Heart right ventricle (tissue), 16 donors: Measurements from ENCODE around the gene EIF2D. TPM values are rescaled to one million over a fixed set of nuclear protein-coding genes. Genes with fewer than 3 reads are reported as not detected.

Experiments
- ATAC-seq, 8 donors: fragments of 200-7000 bp; cut with Tn5 transposase; one replicate each; pipeline ENCODE4 v1.9.1; 2020; ENCODE audit warnings: mild to moderate bottlenecking in 8 of 8, moderate library complexity in 8 of 8, moderate number of reproducible peaks in 1 of 8
- DNase-seq, 2 donors: peaks; one replicate each; pipeline ENCODE4 v3.0.0-alpha.2; 2020
- H3K27ac ChIP-seq, 10 donors: fragments of 200-600 bp; sonication (generic) in 2 of 10; one replicate each; pipeline versions ENCODE4 v1.5.0 to v1.8.0; 2020 to 2022; ENCODE audit warnings: mild to moderate bottlenecking in 3 of 10
- H3K27me3 ChIP-seq, 7 donors: fragments of 200-600 bp; one replicate each; pipeline ENCODE4 v1.8.0; 2021 to 2022; ENCODE audit warnings: mild to moderate bottlenecking in 2 of 7
- H3K36me3 ChIP-seq, 9 donors: fragments of 200-600 bp; sonication (generic) in 1 of 9; one replicate each; pipeline versions ENCODE4 v1.5.0 to v1.8.0; 2020 to 2022; ENCODE audit warnings: mild to moderate bottlenecking in 2 of 9
- H3K4me1 ChIP-seq, 9 donors: fragments of 200-600 bp; sonication (generic) in 1 of 9; one replicate each; pipeline versions ENCODE4 v1.5.0 to v1.8.0; 2020 to 2022; ENCODE audit warnings: mild to moderate bottlenecking in 4 of 9
- H3K4me3 ChIP-seq, 10 donors: fragments of 200-600 bp; sonication (generic) in 2 of 10; one replicate each; pipeline versions ENCODE4 v1.5.0 to v1.8.0; 2020 to 2022; ENCODE audit warnings: mild to moderate bottlenecking in 7 of 10, moderate library complexity in 2 of 10
- H3K9me3 ChIP-seq, 11 donors: fragments of 200-600 bp in 10 of 11; sonication (generic) in 2 of 11; one replicate each; pipeline versions ENCODE4 v1.5.0 to v1.8.0; 2013 to 2022; ENCODE audit warnings: mild to moderate bottlenecking in 2 of 11, control low read depth in 1 of 11, moderate library complexity in 1 of 11
- WGBS, 2 donors: extraction: QIAGEN DNeasy Blood & Tissue Kit; methylation state at CpG; one replicate each; pipeline ENCODE4 v1.1.7; 2013; ENCODE audit warnings: inconsistent platforms in 1 of 2; 5-methylcytosine and 5-hydroxymethylcytosine counted together
- intact Hi-C, 10 donors: fragments of 100-400 bp; cut with DNase I; formaldehyde crosslinking; loops; one replicate each; pipeline versions ENCODE4 v1.11.1 to v1.14.2; 2022
- polyA plus RNA-seq, 2 donors: library from polyadenylated mRNA; stranded (reverse); fragments of 200-250 nt; gene quantifications; one replicate each; pipeline ENCODE4 v1.2.3, GENCODE V29; 2013
- total RNA-seq, 10 donors: library from RNA; stranded (reverse); fragmentation: NEBNext Ultra II Directional in 3 of 10; extraction: Animal tissue kit (Norgen Biotek cat#: 25700) in 3 of 10; gene quantifications; one replicate each; pipeline versions ENCODE4 v1.2.1 to v1.2.4, GENCODE V29; 2021 to 2023
- TF ChIP-seq, protein P1 (sequence below), 9 donors: fragments of 200-600 bp; sonication (generic) in 2 of 9; IDR thresholded peaks; one replicate each; pipeline versions ENCODE4 v1.5.0 to v1.8.0; 2021 to 2022; ENCODE audit warnings: antibody characterized with exemption in 9 of 9, mild to moderate bottlenecking in 5 of 9, moderate library complexity in 1 of 9
- donor health status: Arrhythmogenic right ventricular cardiomyopathy.
- donor health status: ischemic (EF 13 %, LVEDD 7.1; RV severe dilation, severe dysfunction).
- donor health status: healthy with polysubstance abuse.
- donor health status: DM: no; HTN: yes; CAD: no.
- donor health status: DM: no; HTN: no; CAD: no.
- donor health status: ischemic (EF 25% LVEDD 6.9; RV normal size, moderate dysfunction).
- donor health status: ischemic (EF 25% LVEDD 5.7; RV mildly dilated, moderate dysfunction).
- donor health status: healthy.
- donor health status: DM: yes; HTN: yes; CAD: no.
- donor health status: Ischemic cardiomyopathy.
- donor health status: ischemic (EF 35%, LVEDD 5.7; RV mildly dilated, moderate dysfunction).
- donor health status: nonischemic (EF 11% LVEDD 7.7; RV severe dilation, severe dysfunction).
- donor health status: DM: yes; HTN: yes; CAD: no.
- donor health status: PGD.
- donor health status: ischemic (EF 29% LVEDD 5.4; RV normal size, mild dysfunction).
- donor health status: nonischemic (EF 23%, LVEDD 6.1; RV moderate dilation, normal function).

Gene EIF2D
- total and polyA plus RNA-seq, 12 donors, result 16.8 to 35.6 (median 29.5) TPM

DNA sequence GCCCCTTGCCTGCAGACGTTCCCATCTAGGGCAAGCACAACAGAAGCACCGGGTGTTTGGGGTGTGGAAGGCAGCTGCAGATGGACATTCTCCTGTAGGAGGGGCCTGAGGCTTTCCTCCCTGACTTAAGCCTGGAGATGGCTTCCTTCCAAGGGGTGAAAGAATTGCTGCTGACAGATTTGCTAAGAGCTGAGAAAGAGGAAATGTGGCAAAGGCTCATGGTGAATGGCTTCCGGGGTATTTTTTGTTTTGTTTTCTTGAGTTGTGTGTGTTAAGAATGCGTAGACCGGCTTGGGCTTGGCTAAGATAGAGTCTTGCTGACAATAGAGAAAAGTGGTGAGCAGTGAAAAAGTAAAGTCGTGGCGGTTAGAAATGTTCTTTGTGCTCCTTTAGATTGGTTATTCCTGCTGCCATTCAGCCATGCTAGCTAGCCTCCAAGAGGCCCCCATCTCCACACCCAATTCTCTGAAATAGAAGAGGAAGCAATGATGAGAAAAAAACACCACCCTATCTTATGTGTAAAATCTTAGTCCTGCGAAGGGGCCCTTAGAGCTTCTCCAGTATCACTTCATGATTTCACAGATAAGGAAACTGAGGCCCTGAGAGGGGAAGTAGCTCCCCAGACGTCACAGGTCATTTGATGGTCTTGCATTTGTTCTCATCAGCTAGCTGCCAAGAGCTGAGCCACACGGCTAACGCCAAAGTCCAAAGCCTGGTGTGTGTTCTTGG, 36.9 kb downstream of the EIF2D start:
- intact Hi-C loops, result no loop called here
- H3K36me3 ChIP-seq, result peaks cover 0 to 3% (median 0%) of the 10 kb centered on the region in 9 donors
- H3K4me1 ChIP-seq, result peaks cover 4 to 98% (median 30%) of the 10 kb centered on the region in 9 donors
- no peaks in the 10 kb centered on the region for H3K9me3 ChIP-seq
- no peaks in the 10 kb centered on the region for H3K27me3 ChIP-seq
- TF ChIP-seq, protein P1, sequence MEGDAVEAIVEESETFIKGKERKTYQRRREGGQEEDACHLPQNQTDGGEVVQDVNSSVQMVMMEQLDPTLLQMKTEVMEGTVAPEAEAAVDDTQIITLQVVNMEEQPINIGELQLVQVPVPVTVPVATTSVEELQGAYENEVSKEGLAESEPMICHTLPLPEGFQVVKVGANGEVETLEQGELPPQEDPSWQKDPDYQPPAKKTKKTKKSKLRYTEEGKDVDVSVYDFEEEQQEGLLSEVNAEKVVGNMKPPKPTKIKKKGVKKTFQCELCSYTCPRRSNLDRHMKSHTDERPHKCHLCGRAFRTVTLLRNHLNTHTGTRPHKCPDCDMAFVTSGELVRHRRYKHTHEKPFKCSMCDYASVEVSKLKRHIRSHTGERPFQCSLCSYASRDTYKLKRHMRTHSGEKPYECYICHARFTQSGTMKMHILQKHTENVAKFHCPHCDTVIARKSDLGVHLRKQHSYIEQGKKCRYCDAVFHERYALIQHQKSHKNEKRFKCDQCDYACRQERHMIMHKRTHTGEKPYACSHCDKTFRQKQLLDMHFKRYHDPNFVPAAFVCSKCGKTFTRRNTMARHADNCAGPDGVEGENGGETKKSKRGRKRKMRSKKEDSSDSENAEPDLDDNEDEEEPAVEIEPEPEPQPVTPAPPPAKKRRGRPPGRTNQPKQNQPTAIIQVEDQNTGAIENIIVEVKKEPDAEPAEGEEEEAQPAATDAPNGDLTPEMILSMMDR (IDR thresholded peaks at IDR 0.05), result no peak
- peak; percentile 9 to 76 (median 62) for ATAC-seq
- 44 to 53% methylated on average over 11 of the region's 11 CpGs for WGBS, 2 donors
- H3K4me3 ChIP-seq, result peak overlapping the region in 1 of 10 donors; percentile 26
- peak in 1 of 2 donors; percentile 70 for DNase-seq
- H3K27ac ChIP-seq, result peak overlapping the region in 8 of 10 donors; percentile 27 to 97 (median 62)

DNA sequence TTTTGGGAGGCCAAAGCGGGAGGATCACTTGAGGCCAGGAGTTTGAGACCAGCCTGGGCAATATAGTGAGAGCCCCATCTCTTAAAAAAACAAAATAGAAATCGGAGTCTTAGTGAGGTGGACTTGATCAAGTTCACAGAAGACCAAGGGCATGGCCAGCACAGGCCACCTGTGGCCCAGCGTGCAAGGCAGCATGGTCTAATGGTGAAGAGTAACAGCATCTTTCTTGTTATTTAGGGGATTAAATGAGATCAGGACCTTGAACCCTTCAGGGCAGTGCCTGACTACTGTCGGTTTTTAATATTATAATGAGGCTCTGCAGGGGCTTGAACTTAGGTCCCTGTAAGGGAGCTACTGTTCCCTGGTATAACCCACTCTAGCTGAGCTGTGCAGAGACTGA, 38.5 kb downstream of the EIF2D start:
- intact Hi-C loops, result no loop called here
- TF ChIP-seq, protein P1 (IDR thresholded peaks at IDR 0.05), result no peak
- DNase-seq (no peak), ATAC-seq (peak in 1 of 8 donors; percentile 24)
- Histone ChIP-seq H3K27me3 (no peaks in the 10 kb centered on the region), H3K36me3 (peaks cover 0 to 5% (median 0%) of the 10 kb centered on the region in 9 donors), H3K9me3 (no peaks in the 10 kb centered on the region), H3K27ac (peak overlapping the region in 1 of 10 donors; percentile 97), H3K4me3 (no peak overlapping the region), H3K4me1 (peaks cover 4 to 92% (median 24%) of the 10 kb centered on the region in 9 donors)
- WGBS, 2 donors, result 93 to 95% methylated on average over 4 of the region's 4 CpGs

DNA sequence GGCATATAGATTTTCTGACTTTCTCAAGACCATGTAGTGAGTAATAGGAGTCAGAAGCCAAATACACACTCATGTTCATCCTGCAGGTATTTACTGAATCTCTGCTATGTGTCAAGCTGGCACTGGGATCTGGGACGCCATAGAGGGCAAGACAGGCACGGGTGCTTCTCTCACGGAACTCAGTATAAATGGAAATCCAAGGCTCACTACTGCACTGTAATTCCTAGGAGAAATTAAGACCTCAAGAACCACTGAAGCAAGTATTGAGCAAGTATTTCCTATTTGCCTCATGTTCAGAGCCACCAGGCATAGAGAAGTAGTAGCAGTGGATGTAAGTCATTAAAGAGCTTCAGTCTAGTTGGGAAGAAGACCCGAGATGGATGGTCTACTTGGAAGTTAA, 38.9 kb downstream of the EIF2D start:
- Histone ChIP-seq H3K4me3 (no peak overlapping the region), H3K36me3 (peaks cover 0 to 10% (median 0%) of the 10 kb centered on the region in 9 donors), H3K9me3 (no peaks in the 10 kb centered on the region), H3K27ac (peak overlapping the region in 1 of 10 donors; percentile 97), H3K27me3 (no peaks in the 10 kb centered on the region), H3K4me1 (peaks cover 4 to 92% (median 24%) of the 10 kb centered on the region in 9 donors)
- intact Hi-C loops, result no loop called here
- no peak for ATAC-seq
- TF ChIP-seq, protein P1 (IDR thresholded peaks at IDR 0.05), result no peak
- 91 to 97% methylated on average over 4 of the region's 4 CpGs for WGBS, 2 donors
- DNase-seq, result no peak

DNA sequence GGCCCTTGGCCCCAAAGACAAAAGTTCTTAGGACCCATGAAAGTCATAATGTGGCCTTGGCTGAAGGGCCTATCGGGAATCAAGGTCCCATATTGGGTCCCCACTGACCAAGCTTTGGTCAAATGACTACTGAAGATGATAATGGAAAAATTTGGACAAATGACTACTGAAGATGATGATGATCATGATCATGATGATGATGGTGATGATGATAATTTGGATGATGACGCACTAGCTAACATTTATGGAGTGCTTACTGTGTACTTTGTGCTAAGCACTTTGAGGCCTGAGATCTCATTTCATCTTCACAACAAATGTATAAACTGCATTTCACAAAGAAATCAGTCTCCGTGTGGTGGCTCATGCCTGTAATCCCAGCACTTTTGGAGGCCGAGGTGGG, 39.4 kb downstream of the EIF2D start:
- Histone ChIP-seq H3K9me3 (no peaks in the 10 kb centered on the region), H3K36me3 (peaks cover 0 to 14% (median 0%) of the 10 kb centered on the region in 9 donors), H3K4me1 (peaks cover 4 to 93% (median 24%) of the 10 kb centered on the region in 9 donors), H3K4me3 (no peak overlapping the region), H3K27me3 (no peaks in the 10 kb centered on the region), H3K27ac (peak overlapping the region in 1 of 10 donors; percentile 97)
- WGBS, 2 donors, result 96 to 98% methylated on average over 4 of the region's 4 CpGs
- intact Hi-C loops, result no loop called here
- DNase-seq, result no peak
- TF ChIP-seq, protein P1 (IDR thresholded peaks at IDR 0.05), result no peak
- no peak for ATAC-seq
